ENCODE results near the gene YARS2. TPM values are rescaled to one million over a fixed set of nuclear protein-coding genes. Genes with fewer than 3 reads are reported as not detected.

YARS2 gene
- total and polyA plus RNA-seq, 9 of the 15 experiments (the other 6 are each of a cell fraction or from before 2014, with no cell fraction given), result 15.2 to 40.9 (median 28.7) TPM

- TF ChIP-seq, protein P1, sequence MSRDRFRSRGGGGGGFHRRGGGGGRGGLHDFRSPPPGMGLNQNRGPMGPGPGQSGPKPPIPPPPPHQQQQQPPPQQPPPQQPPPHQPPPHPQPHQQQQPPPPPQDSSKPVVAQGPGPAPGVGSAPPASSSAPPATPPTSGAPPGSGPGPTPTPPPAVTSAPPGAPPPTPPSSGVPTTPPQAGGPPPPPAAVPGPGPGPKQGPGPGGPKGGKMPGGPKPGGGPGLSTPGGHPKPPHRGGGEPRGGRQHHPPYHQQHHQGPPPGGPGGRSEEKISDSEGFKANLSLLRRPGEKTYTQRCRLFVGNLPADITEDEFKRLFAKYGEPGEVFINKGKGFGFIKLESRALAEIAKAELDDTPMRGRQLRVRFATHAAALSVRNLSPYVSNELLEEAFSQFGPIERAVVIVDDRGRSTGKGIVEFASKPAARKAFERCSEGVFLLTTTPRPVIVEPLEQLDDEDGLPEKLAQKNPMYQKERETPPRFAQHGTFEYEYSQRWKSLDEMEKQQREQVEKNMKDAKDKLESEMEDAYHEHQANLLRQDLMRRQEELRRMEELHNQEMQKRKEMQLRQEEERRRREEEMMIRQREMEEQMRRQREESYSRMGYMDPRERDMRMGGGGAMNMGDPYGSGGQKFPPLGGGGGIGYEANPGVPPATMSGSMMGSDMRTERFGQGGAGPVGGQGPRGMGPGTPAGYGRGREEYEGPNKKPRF (IDR thresholded peaks at IDR 0.05; ENCODE audit: low read depth, low read length), result no peak
- TF ChIP-seq ZNF766 (CRISPR knock-in tag; conservative IDR thresholded peaks at IDR 0.05) (no peak), ZNF174 (CRISPR knock-in tag; IDR thresholded peaks at IDR 0.05) (no peak), MYBL2 (IDR thresholded peaks at IDR 0.05; ENCODE audit: low read depth) (no peak), MYBL2 (CRISPR knock-in tag; IDR thresholded peaks at IDR 0.05; ENCODE audit: borderline replicate concordance) (no peak), NFATC3 (IDR thresholded peaks at IDR 0.05) (no peak), NR3C1 (CRISPR knock-in tag; IDR thresholded peaks at IDR 0.05) (no peak), GATAD2A (IDR thresholded peaks at IDR 0.05) (no peak), PTRF (tag; IDR thresholded peaks at IDR 0.05) (no peak), FUS (optimal IDR thresholded peaks at IDR 0.05; ENCODE audit: low read depth, low read length) (no peak), SPI1 (IDR thresholded peaks at IDR 0.05; ENCODE audit: borderline replicate concordance, low read depth, low read length) (no peak), HDAC2 (IDR thresholded peaks at IDR 0.05) (no peak)
- TF ChIP-seq, protein P2, sequence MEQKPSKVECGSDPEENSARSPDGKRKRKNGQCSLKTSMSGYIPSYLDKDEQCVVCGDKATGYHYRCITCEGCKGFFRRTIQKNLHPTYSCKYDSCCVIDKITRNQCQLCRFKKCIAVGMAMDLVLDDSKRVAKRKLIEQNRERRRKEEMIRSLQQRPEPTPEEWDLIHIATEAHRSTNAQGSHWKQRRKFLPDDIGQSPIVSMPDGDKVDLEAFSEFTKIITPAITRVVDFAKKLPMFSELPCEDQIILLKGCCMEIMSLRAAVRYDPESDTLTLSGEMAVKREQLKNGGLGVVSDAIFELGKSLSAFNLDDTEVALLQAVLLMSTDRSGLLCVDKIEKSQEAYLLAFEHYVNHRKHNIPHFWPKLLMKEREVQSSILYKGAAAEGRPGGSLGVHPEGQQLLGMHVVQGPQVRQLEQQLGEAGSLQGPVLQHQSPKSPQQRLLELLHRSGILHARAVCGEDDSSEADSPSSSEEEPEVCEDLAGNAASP (IDR thresholded peaks at IDR 0.05), result no peak
- BruUV-seq (replicated peaks), result no TSS peak
- intact Hi-C loops (cut with micrococcal nuclease), result no loop called here
- POLR2A ChIA-PET, result no interaction called here
- FAIRE-seq, result no peak
- CTCF ChIA-PET (ENCODE audit: low intra/inter-chr PET ratio), result no interaction called here
- WGBS (ENCODE audit: insufficient coverage, low coverage, missing lambda C conversion rate), result 0% methylated on average over 5 of the region's 5 CpGs
- Histone ChIP-seq H3K4me2 (ENCODE audit: insufficient read depth, low read length) (no peak overlapping the region), H3K9ac (ENCODE audit: insufficient read depth in 1 of 2, low read depth in 2 of 2, low read length in 2 of 2) (no peak overlapping the region), H2AFZ (ENCODE audit: low read depth, low read length) (no peak overlapping the region), H3K27ac (ENCODE audit: extremely low read depth, low read depth, low read length) (no peak overlapping the region), H3K9me3 (replicated peaks; ENCODE audit: control insufficient read depth, insufficient read depth, low read depth, low read length) (no peaks in the 10 kb centered on the region), H3K4me3 (no peak overlapping the region), H3K36me3 (ENCODE audit: control insufficient read depth, insufficient read depth, low read length) (no peaks in the 10 kb centered on the region), H3K4me1 (replicated peaks in 1 of 2; ENCODE audit: control insufficient read depth in 2 of 2, insufficient read depth in 2 of 2, low read length in 2 of 2) (no peaks in the 10 kb centered on the region), H3K79me2 (ENCODE audit: control insufficient read depth, insufficient read depth, low read length) (no peaks in the 10 kb centered on the region), H3K27me3 (ENCODE audit: control insufficient read depth in 2 of 2, insufficient read depth in 2 of 2, low read length in 2 of 2) (peaks cover 5 to 7% of the 10 kb centered on the region in 2 experiments; a peak in 2 of 5 replicates), H4K20me1 (replicated peaks; ENCODE audit: control insufficient read depth, insufficient read depth, low read length) (no peaks in the 10 kb centered on the region), H3K9me1 (ENCODE audit: control insufficient read depth, insufficient read depth, low read length) (no peaks in the 10 kb centered on the region)
- DNase-seq (ENCODE audit: extremely low read depth in 1 of 4, low spot score in 3 of 4), result no peak
- ATAC-seq, result no peak
- in situ Hi-C loops (cut with MboI), result no loop called here
Observed at GRCh38 chr12:32777159-32777558, 21.5 kb upstream of the YARS2 start.

All from K562 (cell line).